Bronchial epithelial cell (primary cell): ENCODE data around the gene CLIC3. TPM values are rescaled to one million over a fixed set of nuclear protein-coding genes. Genes with fewer than 3 reads are reported as not detected.

Experiments
- DNase-seq: peaks from one replicate; pipeline ENCODE4 v3.0.0-alpha.2; 2010; ENCODE audit warnings: low read depth
- FAIRE-seq: peaks from 2 replicates; lab custom pipeline; 2011; peaks lifted over from hg19 to GRCh38; lab: Jason Lieb, UNC
- H3K27me3 ChIP-seq: 2 replicates; pipeline ENCODE4 v1.5.1; 2011; ENCODE audit warnings: low read length; ENCODE audit not compliant: control insufficient read depth, insufficient read depth
- H3K36me3 ChIP-seq: 2 replicates; pipeline ENCODE4 v1.5.1; 2011; ENCODE audit warnings: low read length; ENCODE audit not compliant: control insufficient read depth, insufficient read depth
- H3K4me3 ChIP-seq: 2 replicates; pipeline ENCODE4 v1.5.1; 2011; ENCODE audit warnings: mild to moderate bottlenecking, low read depth, low read length, control low read depth
- CTCF ChIP-seq: IDR thresholded peaks from 2 replicates; pipeline ENCODE4 v1.5.1; 2011; ENCODE audit warnings: mild to moderate bottlenecking, moderate library complexity, low read length, control low read depth, inconsistent platforms; ENCODE audit not compliant: insufficient read depth, severe bottlenecking
- total RNA-seq: library from RNA; depleted of rRNA; stranded (reverse); fragments of >200 nt; gene quantifications from 2 replicates; pipeline ENCODE4 v1.2.1, GENCODE V29; 2014

CLIC3 gene
- total RNA-seq, 1 donor from 2014 or later: 2.1 TPM

GRCh38 chr9:136972743-136973142 is 23.6 kb downstream of the CLIC3 start:
- Histone ChIP-seq H3K36me3 (no peaks in the 10 kb centered on the region), H3K4me3 (no peak overlapping the region), H3K27me3 (no peaks in the 10 kb centered on the region)
- no peak for FAIRE-seq
- DNase-seq: no peak
- TF ChIP-seq CTCF: no peak

- H3K27me3 ChIP-seq: no peaks in the 10 kb centered on the region
- no peak for DNase-seq
- FAIRE-seq: no peak
- H3K4me3 ChIP-seq: no peak overlapping the region
- H3K36me3 ChIP-seq: no peaks in the 10 kb centered on the region
- no peak for TF ChIP-seq CTCF
Measured at GRCh38 chr9:136972335-136972734, 24.0 kb downstream of the CLIC3 start.

GRCh38 chr9:136971746-136972145 is 24.6 kb downstream of the CLIC3 start:
- DNase-seq (no peak), FAIRE-seq (no peak)
- Histone ChIP-seq H3K36me3 (no peaks in the 10 kb centered on the region), H3K27me3 (no peaks in the 10 kb centered on the region), H3K4me3 (no peak overlapping the region)
- TF ChIP-seq CTCF: no peak

- FAIRE-seq: no peak
- no peak for DNase-seq
- Histone ChIP-seq H3K27me3 (peaks cover 2% of the 10 kb centered on the region), H3K4me3 (no peak overlapping the region), H3K36me3 (no peaks in the 10 kb centered on the region)
- TF ChIP-seq CTCF: no peak
Measured at GRCh38 chr9:136970361-136970760, 26.0 kb downstream of the CLIC3 start.

GRCh38 chr9:136969774-136970173 is 26.6 kb downstream of the CLIC3 start:
- no peak overlapping the region for H3K4me3 ChIP-seq
- peaks cover 2% of the 10 kb centered on the region for H3K27me3 ChIP-seq
- no peaks in the 10 kb centered on the region for H3K36me3 ChIP-seq
- TF ChIP-seq CTCF: no peak
- no peak for DNase-seq
- no peak for FAIRE-seq

- Histone ChIP-seq H3K4me3 (no peak overlapping the region), H3K27me3 (peaks cover 2% of the 10 kb centered on the region), H3K36me3 (no peaks in the 10 kb centered on the region)
- DNase-seq (no peak), FAIRE-seq (no peak)
- TF ChIP-seq CTCF: no peak
Measured at GRCh38 chr9:136969150-136969549, 27.2 kb downstream of the CLIC3 start.
